Measurements from ENCODE around the gene UBL7.

The UBL7 gene

GRCh38 chr15:74406517-74406916 is 54.4 kb downstream of the UBL7 start:
- no peak for FAIRE-seq

GRCh38 chr15:74405823-74406222 is 55.1 kb downstream of the UBL7 start:
- no peak for FAIRE-seq

DNA sequence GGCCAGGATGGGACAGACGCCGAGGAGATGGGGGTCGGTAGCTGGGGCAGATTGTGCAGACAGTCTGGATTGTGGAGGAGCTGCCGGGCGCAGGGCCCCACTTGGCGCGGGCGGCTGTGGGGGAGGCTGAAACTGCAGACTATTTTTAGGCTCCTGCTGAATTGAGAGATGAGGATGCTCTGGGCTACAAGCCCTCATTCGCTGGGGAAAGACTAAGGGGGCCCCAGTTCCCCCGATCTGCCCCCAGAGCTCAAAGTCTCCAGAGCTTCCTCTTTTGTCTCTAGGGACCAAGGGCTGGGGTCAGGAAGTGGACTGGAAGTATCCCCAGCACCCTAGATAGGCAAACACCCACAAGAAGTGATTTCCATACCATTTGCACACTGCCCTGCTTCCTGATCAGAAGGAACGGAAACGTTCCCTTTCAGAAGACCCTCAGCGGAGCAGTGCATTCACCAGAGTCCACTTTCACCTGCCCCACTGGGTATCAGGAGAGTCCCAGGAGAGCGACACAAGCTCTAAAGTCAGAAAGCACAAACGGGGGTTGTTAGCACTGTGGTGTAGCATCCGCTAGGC is 56.9 kb downstream of the UBL7 start:
- no peak for FAIRE-seq

DNA sequence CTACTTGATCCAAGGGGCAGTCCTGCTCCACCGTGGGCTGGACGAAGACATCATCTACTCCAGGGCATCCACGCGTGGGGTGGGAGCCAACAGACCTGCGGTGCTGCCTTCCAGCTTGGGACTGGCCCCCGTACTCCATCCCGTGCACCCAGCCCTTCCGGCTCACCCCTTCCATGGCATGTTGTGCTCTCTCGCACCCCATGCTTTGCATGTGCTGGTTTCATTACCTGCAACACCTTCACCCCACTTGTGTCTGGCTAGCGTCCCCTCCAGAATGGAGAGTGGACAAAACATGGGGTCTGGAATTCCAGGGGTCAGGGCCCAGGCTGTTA is 57.4 kb downstream of the UBL7 start:
- FAIRE-seq, result no peak

- no peak for FAIRE-seq
Measured at GRCh38 chr15:74402873-74403587, 57.9 kb downstream of the UBL7 start.

DNA sequence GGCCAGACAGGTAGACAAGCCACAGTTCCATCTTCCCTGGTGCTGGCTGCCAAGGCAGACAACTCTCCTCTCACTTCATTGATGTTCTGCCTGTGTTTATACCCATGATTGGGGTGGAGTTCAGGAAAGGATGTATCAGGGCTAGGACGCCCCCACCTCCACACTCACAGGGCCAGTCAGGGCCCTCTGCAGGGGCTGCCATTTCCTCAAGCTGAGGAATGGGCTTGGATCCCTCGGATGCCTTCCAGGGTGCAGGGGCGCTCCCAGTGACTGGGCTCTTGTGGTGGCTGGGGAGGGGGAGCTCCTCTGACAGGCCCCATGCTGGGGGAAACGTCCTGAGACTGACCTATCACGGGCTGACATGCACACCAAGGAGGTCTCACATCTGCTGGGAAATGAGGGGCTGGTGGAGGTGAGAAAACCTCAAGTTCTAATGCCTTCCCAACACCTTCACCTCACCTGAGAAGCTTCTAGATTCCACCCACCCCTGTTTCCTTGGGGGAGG is 58.6 kb downstream of the UBL7 start:
- FAIRE-seq, result no peak

DNA sequence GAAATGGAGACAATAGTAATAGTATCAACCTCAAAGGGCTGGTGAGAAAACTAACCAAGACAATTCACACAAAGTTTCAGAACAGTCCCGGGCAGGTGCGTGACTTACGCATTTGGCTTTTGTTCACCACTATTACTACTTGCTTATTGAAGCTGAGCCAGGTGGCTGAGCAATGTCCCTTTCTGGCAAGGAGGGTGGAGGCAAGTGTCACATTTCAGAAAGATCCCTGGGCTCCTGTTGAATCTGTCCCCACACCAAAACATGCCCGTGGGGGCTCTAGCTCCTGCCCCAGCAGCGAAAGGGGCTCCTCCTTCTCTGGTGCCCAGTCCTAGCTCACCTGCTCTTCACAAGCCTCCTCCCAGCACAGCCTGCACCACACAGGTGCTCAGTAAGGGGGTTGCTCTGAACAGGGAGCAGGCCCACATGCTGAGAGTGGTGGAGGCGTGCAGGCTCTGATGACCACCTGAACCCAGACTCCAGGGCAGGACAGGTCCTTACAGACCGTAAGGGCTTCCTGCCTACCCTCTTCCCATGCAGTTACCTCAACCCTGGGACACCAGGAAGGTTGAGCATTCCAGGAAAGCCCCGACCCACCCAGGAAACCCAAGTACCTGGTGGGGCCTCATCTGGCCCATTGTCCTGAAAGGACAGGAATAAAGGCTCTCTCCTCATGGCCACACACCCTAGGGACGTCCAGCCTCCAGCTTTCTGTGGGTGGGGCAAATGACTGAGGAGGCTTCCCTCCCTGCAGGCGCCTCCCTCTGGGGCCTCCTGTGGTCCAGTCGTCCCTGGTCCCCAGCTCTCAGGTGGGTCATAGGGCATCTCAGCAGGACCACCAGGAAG is 59.8 kb downstream of the UBL7 start:
- FAIRE-seq, result no peak

GRCh38 chr15:74400313-74400860 is 60.6 kb downstream of the UBL7 start:
- no peak for FAIRE-seq

GRCh38 chr15:74399511-74400312 is 61.2 kb downstream of the UBL7 start:
- no peak for FAIRE-seq

- FAIRE-seq, result no peak
Measured at GRCh38 chr15:74399100-74399499, 61.9 kb downstream of the UBL7 start.

DNA sequence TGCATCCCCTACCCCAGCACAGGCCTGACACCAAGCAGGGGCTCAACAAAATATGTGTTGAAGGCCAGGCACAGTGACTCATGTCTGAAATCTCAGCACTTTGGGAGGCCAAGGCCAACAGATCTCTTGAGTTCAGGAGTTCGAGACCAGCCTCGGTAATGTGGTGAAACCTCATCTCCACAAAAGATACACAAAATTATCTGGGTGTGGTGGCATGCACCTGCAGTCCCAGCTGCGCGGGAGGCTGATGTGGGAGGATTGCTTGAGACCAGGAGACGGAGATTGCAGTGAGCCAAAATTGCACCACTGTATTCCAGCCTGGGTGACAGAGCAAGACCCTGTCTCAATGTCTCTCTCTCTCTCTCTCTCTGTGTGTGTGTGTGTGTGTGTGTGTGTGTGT is 62.8 kb downstream of the UBL7 start:
- no peak for FAIRE-seq

DNA sequence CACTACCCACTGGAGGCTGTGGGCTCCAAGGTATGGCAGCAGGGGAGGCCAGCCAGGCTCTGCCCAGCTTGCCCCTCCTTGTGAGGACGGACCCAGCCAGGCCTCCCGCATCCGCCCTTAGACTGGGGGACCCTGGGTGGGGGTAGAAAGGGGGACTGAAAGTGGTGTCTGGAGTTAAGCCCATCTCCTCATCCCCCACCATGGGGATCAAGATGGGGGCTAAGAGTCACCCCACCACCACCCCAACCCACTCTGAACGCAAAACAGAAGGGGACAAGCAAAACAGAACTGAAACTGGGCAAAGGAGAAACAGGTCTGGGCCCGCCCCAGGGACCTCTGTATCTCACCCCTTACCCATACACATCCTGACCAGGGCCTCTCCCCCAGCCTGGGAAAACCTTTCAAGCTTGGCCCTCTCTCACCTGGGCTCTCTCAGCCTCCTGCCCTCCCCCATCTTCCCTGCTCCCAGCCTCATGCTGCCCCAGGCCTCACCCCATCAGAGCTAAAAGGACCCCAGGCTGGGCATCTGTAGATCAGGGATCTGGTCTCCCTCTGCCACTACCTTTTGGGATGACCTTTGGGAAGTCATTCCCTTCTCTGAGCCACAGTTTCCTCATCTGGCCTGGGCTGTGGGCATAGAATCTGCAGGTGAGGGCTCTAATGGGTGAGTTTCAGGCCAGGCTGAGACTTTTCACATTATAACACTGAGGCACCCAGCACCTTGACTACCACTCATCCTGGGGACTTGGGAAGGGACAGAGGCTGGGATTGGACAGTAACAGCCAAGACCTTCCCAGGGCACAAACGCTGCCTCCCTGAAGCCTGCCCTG is 63.5 kb downstream of the UBL7 start:
- FAIRE-seq, result no peak

- FAIRE-seq, result no peak
Measured at GRCh38 chr15:74396445-74397238, 64.3 kb downstream of the UBL7 start.

GRCh38 chr15:74396146-74396438 is 64.9 kb downstream of the UBL7 start:
- no peak for FAIRE-seq
